Left lung (tissue), 10 donors: ENCODE data around the gene TCF7L1. TPM values are rescaled to one million over a fixed set of nuclear protein-coding genes. Genes with fewer than 3 reads are reported as not detected.
A peak's percentile ranks its signal among the peaks of the same experiment; 100 is the strongest.

Experiments used
- ATAC-seq: fragments of 200-7000 bp; cut with Tn5 transposase; one replicate; pipeline ENCODE4 v1.9.1; 2020; ENCODE audit warnings: moderate library complexity
- DNase-seq, 4 donors: peaks; one replicate each; pipeline ENCODE4 v3.0.0-alpha.2; 2013 to 2020
- H3K27ac ChIP-seq, 2 donors: fragments of 200-600 bp; sonication (generic) in 1 of 2; one replicate each; pipeline versions ENCODE4 v1.5.0 to v1.8.0; 2020 to 2021
- H3K27me3 ChIP-seq, 2 donors: fragments of 200-600 bp; sonication (generic) in 1 of 2; one replicate each; pipeline versions ENCODE4 v1.5.0 to v1.8.0; 2020 to 2021
- H3K36me3 ChIP-seq, 2 donors: fragments of 200-600 bp; sonication (generic) in 1 of 2; one replicate each; pipeline versions ENCODE4 v1.5.0 to v1.8.0; 2020 to 2021
- H3K4me1 ChIP-seq, 2 donors: fragments of 200-600 bp; one replicate each; pipeline ENCODE4 v1.8.0; 2021
- H3K4me3 ChIP-seq, 2 donors: fragments of 200-600 bp; sonication (generic) in 1 of 2; one replicate each; pipeline versions ENCODE4 v1.5.0 to v1.8.0; 2020 to 2021; ENCODE audit warnings: mild to moderate bottlenecking in 1 of 2
- H3K9me3 ChIP-seq, 2 donors: fragments of 200-600 bp; sonication (generic) in 1 of 2; one replicate each; pipeline versions ENCODE4 v1.5.0 to v1.8.0; 2020 to 2021
- CTCF ChIP-seq, 2 donors: fragments of 200-600 bp; sonication (generic) in 1 of 2; IDR thresholded peaks; one replicate each; pipeline versions ENCODE4 v1.5.0 to v1.8.0; 2021; ENCODE audit warnings: antibody characterized with exemption in 2 of 2
- intact Hi-C, 2 donors: fragments of 100-400 bp; cut with DNase I; formaldehyde crosslinking; loops; one replicate each; pipeline versions ENCODE4 v1.11.2 to v1.14.2; 2022
- polyA plus RNA-seq, 6 donors: library from polyadenylated mRNA; unstranded; fragments of 120-200 nt; gene quantifications; one replicate each; pipeline ENCODE4 v1.2.1, GENCODE V29; 2013; ENCODE audit not compliant: insufficient read length in 6 of 6
- total RNA-seq, 2 donors: library from RNA; stranded (reverse); fragmentation: NEBNext Ultra II Directional; extraction: Animal tissue kit (Norgen Biotek cat#: 25700); gene quantifications; one replicate each; pipeline ENCODE4 v1.2.1, GENCODE V29; 2021
- donor health status: DM: no; HTN: yes; CAD: no.
- donor health status: DM: no; HTN: no; CAD: no.

The TCF7L1 gene
- total and polyA plus RNA-seq, 8 donors: 16.4 to 63.9 (median 57.5) TPM

- H3K9me3 ChIP-seq: no peaks in the 10 kb centered on the region
- TF ChIP-seq CTCF (IDR thresholded peaks at IDR 0.05): no peak
- H3K4me3 ChIP-seq: peak within 1 kb of the TSS; percentile 86 to 91
- ATAC-seq: peak; percentile 97
- peaks cover 9 to 61% of the 10 kb centered on the region in 2 donors for H3K4me1 ChIP-seq
- H3K36me3 ChIP-seq: peaks cover 0 to 54% of the 10 kb centered on the region in 2 donors
- DNase-seq: peak; percentile 96 to 98 (median 98)
- intact Hi-C loops: no loop called here
- H3K27ac ChIP-seq: peak within 1 kb of the TSS; percentile 86 to 90
- no peaks in the 10 kb centered on the region for H3K27me3 ChIP-seq
These were observed 221.3 kb downstream of the TCF7L1 start, which contains the start of the genes ELMOD3 and RETSAT for GRCh38 chr2:85354286-85355072. Gene ELMOD3 (plus strand): TSS chr2:85354769. CDS start chr2:85357199, 2,430 bp downstream. Gene RETSAT (minus strand): TSS chr2:85354528. CDS start chr2:85354507, 21 bp downstream.

GRCh38 chr2:85355073-85355410 lies 221.8 kb downstream of the TCF7L1 start:
- Histone ChIP-seq H3K4me3 (peak overlapping the region; percentile 86 to 91), H3K36me3 (peaks cover 0 to 54% of the 10 kb centered on the region in 2 donors), H3K9me3 (no peaks in the 10 kb centered on the region), H3K27ac (peak overlapping the region; percentile 76 to 90), H3K27me3 (no peaks in the 10 kb centered on the region), H3K4me1 (peaks cover 9 to 61% of the 10 kb centered on the region in 2 donors)
- ATAC-seq: no peak
- intact Hi-C loops: no loop called here
- DNase-seq: no peak
- TF ChIP-seq CTCF (IDR thresholded peaks at IDR 0.05): no peak

GRCh38 chr2:85355521-85355920 lies 222.3 kb downstream of the TCF7L1 start:
- H3K27me3 ChIP-seq: no peaks in the 10 kb centered on the region
- no peak for TF ChIP-seq CTCF (IDR thresholded peaks at IDR 0.05)
- H3K27ac ChIP-seq: no peak overlapping the region
- H3K36me3 ChIP-seq: peaks cover 0 to 52% of the 10 kb centered on the region in 2 donors
- intact Hi-C loops: no loop called here
- no peak for DNase-seq
- peak overlapping the region; percentile 86 to 91 for H3K4me3 ChIP-seq
- no peaks in the 10 kb centered on the region for H3K9me3 ChIP-seq
- H3K4me1 ChIP-seq: peaks cover 9 to 61% of the 10 kb centered on the region in 2 donors
- no peak for ATAC-seq

- intact Hi-C loops: no loop called here
These were observed 223.0 kb downstream of the TCF7L1 start for GRCh38 chr2:85356186-85356585.

More at GRCh38 chr2:85356186-85356585, 223.0 kb downstream of the TCF7L1 start:
- Histone ChIP-seq H3K4me3 (no peak overlapping the region), H3K36me3 (peaks cover 0 to 52% of the 10 kb centered on the region in 2 donors), H3K27me3 (no peaks in the 10 kb centered on the region), H3K9me3 (no peaks in the 10 kb centered on the region), H3K4me1 (peaks cover 9 to 61% of the 10 kb centered on the region in 2 donors), H3K27ac (no peak overlapping the region)
- ATAC-seq: no peak
- DNase-seq: no peak
- TF ChIP-seq CTCF (IDR thresholded peaks at IDR 0.05): no peak
